ENCODE data around the gene RFWD3. TPM values are rescaled to one million over a fixed set of nuclear protein-coding genes. Genes with fewer than 3 reads are reported as not detected.

The RFWD3 gene
- total and polyA plus RNA-seq, 8 donors = 4.1 to 65.6 (median 12.5) TPM

DNA sequence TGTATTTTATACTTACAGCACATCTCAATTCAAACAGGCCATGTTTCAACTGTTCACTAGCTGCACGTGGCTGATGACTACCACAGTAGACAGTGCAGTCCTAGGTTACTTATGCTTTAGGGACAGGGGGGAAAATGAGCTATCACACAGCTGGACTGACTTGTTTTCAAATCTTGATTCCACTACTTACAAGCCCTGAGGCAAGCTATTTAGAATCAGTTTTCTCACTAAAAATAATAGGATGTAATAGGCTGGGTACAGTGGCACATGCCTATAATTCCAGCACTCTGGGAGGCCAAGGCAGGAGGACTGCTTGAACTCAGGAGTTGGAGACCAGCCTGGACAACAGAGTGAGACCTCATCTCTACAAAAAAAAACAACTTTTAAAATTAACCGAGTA lies 70.1 kb downstream of the RFWD3 start:
- no peaks in the 10 kb centered on the region for H3K9me3 ChIP-seq
- DNase-seq = no peak
- H3K27ac ChIP-seq = no peak overlapping the region
- H3K4me1 ChIP-seq = peaks cover 2 to 35% (median 18%) of the 10 kb centered on the region in 4 donors
- H3K27me3 ChIP-seq = no peaks in the 10 kb centered on the region
- TF ChIP-seq, protein P1, sequence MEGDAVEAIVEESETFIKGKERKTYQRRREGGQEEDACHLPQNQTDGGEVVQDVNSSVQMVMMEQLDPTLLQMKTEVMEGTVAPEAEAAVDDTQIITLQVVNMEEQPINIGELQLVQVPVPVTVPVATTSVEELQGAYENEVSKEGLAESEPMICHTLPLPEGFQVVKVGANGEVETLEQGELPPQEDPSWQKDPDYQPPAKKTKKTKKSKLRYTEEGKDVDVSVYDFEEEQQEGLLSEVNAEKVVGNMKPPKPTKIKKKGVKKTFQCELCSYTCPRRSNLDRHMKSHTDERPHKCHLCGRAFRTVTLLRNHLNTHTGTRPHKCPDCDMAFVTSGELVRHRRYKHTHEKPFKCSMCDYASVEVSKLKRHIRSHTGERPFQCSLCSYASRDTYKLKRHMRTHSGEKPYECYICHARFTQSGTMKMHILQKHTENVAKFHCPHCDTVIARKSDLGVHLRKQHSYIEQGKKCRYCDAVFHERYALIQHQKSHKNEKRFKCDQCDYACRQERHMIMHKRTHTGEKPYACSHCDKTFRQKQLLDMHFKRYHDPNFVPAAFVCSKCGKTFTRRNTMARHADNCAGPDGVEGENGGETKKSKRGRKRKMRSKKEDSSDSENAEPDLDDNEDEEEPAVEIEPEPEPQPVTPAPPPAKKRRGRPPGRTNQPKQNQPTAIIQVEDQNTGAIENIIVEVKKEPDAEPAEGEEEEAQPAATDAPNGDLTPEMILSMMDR (IDR thresholded peaks at IDR 0.05) = no peak
- TF ChIP-seq POLR2A (IDR thresholded peaks at IDR 0.05) = no peak
- no peak for TF ChIP-seq POLR2AphosphoS5 (IDR thresholded peaks at IDR 0.05)
- TF ChIP-seq EP300 (IDR thresholded peaks at IDR 0.05) = no peak
- peaks cover 0 to 20% (median 17%) of the 10 kb centered on the region in 4 donors for H3K36me3 ChIP-seq
- no peak overlapping the region for H3K4me3 ChIP-seq
- intact Hi-C loops (cut with DNase I; ENCODE audit: low total_unique reads) = no loop called here
- 86 to 93% (median 91%) methylated on average over 2 of the region's 2 CpGs for WGBS, 5 donors

DNA sequence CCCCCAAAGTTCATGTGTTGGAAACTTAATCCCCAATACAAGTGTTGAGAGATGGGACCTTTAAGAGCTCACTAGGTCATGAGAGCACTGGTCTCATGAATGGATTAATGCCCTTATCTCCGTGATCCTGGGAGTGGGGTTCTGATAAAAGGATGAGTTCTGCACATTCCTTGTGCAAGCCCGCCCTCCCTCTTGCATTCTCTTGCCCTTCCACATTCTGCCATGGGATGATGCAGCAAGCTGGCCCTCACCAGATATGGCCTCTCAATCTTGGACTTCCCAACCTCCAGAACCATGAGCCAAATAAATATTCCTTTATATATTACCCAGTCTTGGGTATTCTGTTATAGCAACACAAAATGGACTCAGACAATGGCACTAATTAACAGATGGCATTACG lies 73.8 kb downstream of the RFWD3 start:
- no peaks in the 10 kb centered on the region for H3K9me3 ChIP-seq
- H3K4me1 ChIP-seq = peaks cover 0 to 42% (median 16%) of the 10 kb centered on the region in 4 donors
- peaks cover 0 to 18% (median 14%) of the 10 kb centered on the region in 4 donors for H3K36me3 ChIP-seq
- no peaks in the 10 kb centered on the region for H3K27me3 ChIP-seq
- H3K27ac ChIP-seq = no peak overlapping the region
- no peak overlapping the region for H3K4me3 ChIP-seq
- DNase-seq = no peak
- WGBS, 5 donors = 87 to 91% (median 91%) methylated on average over 3 of the region's 3 CpGs
- intact Hi-C loops (cut with DNase I; ENCODE audit: low total_unique reads) = no loop called here
- TF ChIP-seq POLR2A (IDR thresholded peaks at IDR 0.05) (no peak), POLR2AphosphoS5 (IDR thresholded peaks at IDR 0.05) (no peak), EP300 (IDR thresholded peaks at IDR 0.05) (no peak)
- TF ChIP-seq, protein P1 (IDR thresholded peaks at IDR 0.05) = no peak

DNA sequence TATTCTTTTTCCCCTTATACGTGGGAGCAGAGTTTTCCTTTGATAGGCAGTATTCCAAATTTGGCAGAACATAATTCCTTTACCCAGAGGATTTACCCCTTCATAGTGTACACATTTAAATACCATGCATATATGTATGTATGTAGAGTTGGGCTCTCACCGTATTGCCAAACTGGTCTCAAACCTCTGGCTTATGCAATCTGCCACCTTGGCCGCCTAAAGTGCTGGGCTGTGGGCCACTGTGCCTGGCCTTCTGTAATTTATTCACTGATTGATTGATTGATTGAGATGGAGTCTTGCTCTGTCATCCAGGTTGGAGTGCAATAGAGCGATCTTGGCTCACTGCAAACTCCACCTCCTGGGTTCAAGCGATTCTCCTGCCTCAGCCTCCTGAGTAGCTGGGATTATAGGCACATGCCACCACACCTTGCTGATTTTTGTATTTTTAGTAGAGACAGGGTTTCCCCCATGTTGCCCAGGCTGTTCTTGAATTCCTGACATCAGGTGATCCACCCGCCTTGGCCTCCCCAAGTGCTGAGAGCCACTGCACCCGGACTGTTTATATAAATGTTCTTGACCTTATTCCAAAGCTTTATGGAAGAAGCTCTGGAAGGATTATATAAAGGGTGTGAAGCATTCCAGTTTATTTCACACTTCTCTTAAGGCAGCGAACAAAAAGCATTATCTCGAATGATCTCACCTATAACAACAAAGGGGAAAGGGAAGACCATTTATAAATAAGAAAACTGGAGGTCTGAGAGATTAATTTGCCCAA lies 74.6 kb downstream of the RFWD3 start:
- Histone ChIP-seq H3K36me3 (peaks cover 0 to 17% (median 9%) of the 10 kb centered on the region in 4 donors), H3K27ac (no peak overlapping the region), H3K27me3 (no peaks in the 10 kb centered on the region), H3K4me3 (no peak overlapping the region), H3K9me3 (no peaks in the 10 kb centered on the region), H3K4me1 (peaks cover 0 to 43% (median 17%) of the 10 kb centered on the region in 4 donors)
- DNase-seq = no peak
- intact Hi-C loops (cut with DNase I; ENCODE audit: low total_unique reads) = no loop called here
- WGBS, 5 donors = 71 to 83% (median 73%) methylated on average over 9 of the region's 9 CpGs
- no peak for TF ChIP-seq EP300 (IDR thresholded peaks at IDR 0.05)
- no peak for TF ChIP-seq POLR2A (IDR thresholded peaks at IDR 0.05)
- no peak for TF ChIP-seq POLR2AphosphoS5 (IDR thresholded peaks at IDR 0.05)
- TF ChIP-seq, protein P1 (IDR thresholded peaks at IDR 0.05) = no peak

DNA sequence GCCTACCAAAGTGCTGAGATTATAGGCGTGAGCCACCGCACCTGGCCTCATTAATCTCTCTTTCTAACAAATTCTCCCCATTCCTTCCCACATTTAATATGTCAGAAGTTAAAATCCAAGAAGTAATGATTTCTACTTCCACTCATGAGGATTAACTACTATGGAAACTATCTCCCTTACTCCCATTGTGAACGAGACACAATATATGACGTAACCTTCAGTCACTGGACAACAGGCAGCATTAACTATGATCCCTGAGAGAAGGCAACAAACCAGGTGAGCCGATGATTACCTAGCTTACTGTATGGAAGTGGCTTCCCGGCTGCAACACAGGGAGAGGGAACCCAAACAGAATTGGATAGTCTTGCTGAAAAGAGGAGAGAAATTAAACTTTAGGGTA lies 79.7 kb downstream of the RFWD3 start:
- H3K27ac ChIP-seq = no peak overlapping the region
- WGBS, 5 donors = 72 to 88% (median 82%) methylated on average over 6 of the region's 6 CpGs
- intact Hi-C loops (cut with DNase I; ENCODE audit: low total_unique reads) = no loop called here
- H3K4me1 ChIP-seq = peaks cover 0 to 49% (median 24%) of the 10 kb centered on the region in 4 donors
- H3K27me3 ChIP-seq = no peaks in the 10 kb centered on the region
- no peak for TF ChIP-seq POLR2AphosphoS5 (IDR thresholded peaks at IDR 0.05)
- TF ChIP-seq, protein P1 (IDR thresholded peaks at IDR 0.05) = no peak
- no peak for TF ChIP-seq EP300 (IDR thresholded peaks at IDR 0.05)
- DNase-seq = no peak
- no peak overlapping the region for H3K4me3 ChIP-seq
- peaks cover 0 to 8% (median 0%) of the 10 kb centered on the region in 4 donors for H3K36me3 ChIP-seq
- no peaks in the 10 kb centered on the region for H3K9me3 ChIP-seq

All from stomach (tissue), 9 donors.